K562 (cell line): ENCODE results near the gene ZNF10. TPM values are rescaled to one million over a fixed set of nuclear protein-coding genes. Genes with fewer than 3 reads are reported as not detected.

Source experiments
- ADNP ChIP-seq: fragments of 200-800 bp; sonication (Bioruptor generic); IDR thresholded peaks from 2 replicates; pipeline ENCODE4 v1.6.1; 2016; ENCODE audit warnings: missing genetic modification characterization, missing compliant biosample characterization
- CBX3 ChIP-seq, 2 experiments: IDR thresholded peaks; 1 replicate in 1 of 2; 2 replicates in 1 of 2; pipeline ENCODE4 v1.6.1; 2012; ENCODE audit warnings: inconsistent platforms in 2 of 2, low read length in 2 of 2, borderline replicate concordance in 1 of 2, control low read depth in 1 of 2
- ETV6 ChIP-seq, 3 experiments: fragments of 150-350 bp in 1 of 3; sonication (generic) in 1 of 3; formaldehyde crosslinking in 1 of 3; IDR thresholded peaks; 2 replicates each; pipeline versions ENCODE4 v1.6.1 to v1.8.0; 2014 to 2022; ENCODE audit warnings: borderline replicate concordance in 2 of 3, low read depth in 2 of 3, antibody characterized with exemption in 1 of 3, low read length in 1 of 3, mild to moderate bottlenecking in 1 of 3, missing genetic modification reagents in 1 of 3
- FOXM1 ChIP-seq, 2 experiments: fragments of 450-650 bp in 1 of 2; sonication (generic) in 1 of 2; formaldehyde crosslinking in 1 of 2; IDR thresholded peaks; 2 replicates each; pipeline versions ENCODE4 v1.6.1 to v1.9.0; 2017 to 2022; ENCODE audit warnings: low read depth in 2 of 2, mild to moderate bottlenecking in 2 of 2, missing genetic modification reagents in 1 of 2, moderate library complexity in 1 of 2
- HEY1 ChIP-seq: fragments of 250-450 bp; sonication (Bioruptor Pico); IDR thresholded peaks from 2 replicates; pipeline ENCODE4 v1.5.0; 2020; ENCODE audit warnings: mild to moderate bottlenecking, moderate library complexity, borderline replicate concordance
- HNRNPUL1 ChIP-seq: fragments of 200-400 bp; formaldehyde crosslinking; IDR thresholded peaks from 2 replicates; pipeline ENCODE4 v1.6.1; 2017; ENCODE audit warnings: low read length
- MTA1 ChIP-seq: fragments of 450-650 bp; IDR thresholded peaks from 2 replicates; pipeline ENCODE4 v1.6.1; 2017; ENCODE audit warnings: borderline replicate concordance
- NR3C1 ChIP-seq: sonication (generic); formaldehyde crosslinking; IDR thresholded peaks from 2 replicates; pipeline ENCODE4 v1.8.1; 2022; ENCODE audit warnings: missing genetic modification reagents
- OTX1 ChIP-seq: fragments of 450-650 bp; formaldehyde crosslinking; IDR thresholded peaks from 2 replicates; pipeline ENCODE4 v1.4.0; 2022; ENCODE audit warnings: mild to moderate bottlenecking
- PCBP2 ChIP-seq: fragments of 200-400 bp; formaldehyde crosslinking; IDR thresholded peaks from 2 replicates; pipeline ENCODE4 v1.6.1; 2018; ENCODE audit warnings: low read length, low read depth, mild to moderate bottlenecking, moderate library complexity; ENCODE audit not compliant: poor library complexity, severe bottlenecking
- PML ChIP-seq: IDR thresholded peaks from 2 replicates; pipeline ENCODE4 v1.6.1; 2012; ENCODE audit warnings: low read length, inconsistent platforms
- POU5F1 ChIP-seq: fragments of 150-350 bp; IDR thresholded peaks from 2 replicates; pipeline ENCODE4 v1.6.1; 2014; ENCODE audit warnings: borderline replicate concordance, low read length, low read depth, mild to moderate bottlenecking; ENCODE audit not compliant: partially characterized antibody
- RAD21 ChIP-seq, 2 experiments: fragments of 250-450 bp in 1 of 2; fragments of 450-650 bp in 1 of 2; sonication (Bioruptor Pico) in 1 of 2; formaldehyde crosslinking in 1 of 2; IDR thresholded peaks in 1 of 2; conservative IDR thresholded peaks in 1 of 2; 2 replicates each; pipeline versions ENCODE4 v1.4.0 to v1.8.0; 2020 to 2022; ENCODE audit warnings: mild to moderate bottlenecking in 2 of 2, moderate library complexity in 1 of 2
- SLC30A9 ChIP-seq: fragments of 250-450 bp; sonication (Bioruptor Pico); IDR thresholded peaks from 2 replicates; pipeline ENCODE4 v1.8.0; 2022; ENCODE audit warnings: mild to moderate bottlenecking, moderate library complexity
- SMAD3 ChIP-seq: fragments of 450-650 bp; formaldehyde crosslinking; conservative IDR thresholded peaks from 2 replicates; pipeline ENCODE4 v1.4.0; 2020; ENCODE audit warnings: mild to moderate bottlenecking
- TCF7L2 ChIP-seq: fragments of 150-350 bp; IDR thresholded peaks from 2 replicates; pipeline ENCODE4 v1.6.1; 2016; ENCODE audit warnings: low read depth, mild to moderate bottlenecking, low read length, moderate library complexity
- ZNF644 ChIP-seq: fragments of 200-800 bp; sonication (Bioruptor generic); IDR thresholded peaks from 2 replicates; pipeline ENCODE4 v1.6.1; 2016; ENCODE audit warnings: low read depth, missing genetic modification characterization, missing compliant biosample characterization
- ZSCAN32 ChIP-seq: fragments of 450-650 bp; formaldehyde crosslinking; IDR thresholded peaks from 2 replicates; pipeline ENCODE4 v1.4.0; 2020; ENCODE audit warnings: mild to moderate bottlenecking, moderate library complexity
- polyA plus RNA-seq, 8 experiments: library from polyadenylated mRNA; depleted of rRNA in 4 of 8; stranded (reverse) in 5 of 8; unstranded in 3 of 8; fragments of >200 nt; fragmentation: Nextera tagmentation in 2 of 8; fragmentation: Illumina TruSeq in 1 of 8; extraction: Ambion mirVana in 2 of 8; extraction: Trizol in 1 of 8; gene quantifications; 2 replicates each; pipeline versions ENCODE4 v1.2.1 to v1.2.3, GENCODE V29; 2011 to 2014; ENCODE audit warnings: inconsistent platforms in 1 of 8, missing spikeins in 1 of 8
- total RNA-seq, 7 experiments: library from RNA; depleted of rRNA in 6 of 7; stranded (reverse); fragments of >200 nt in 6 of 7; fragmentation: Illumina TruSeq in 2 of 7; extraction: Trizol in 2 of 7; gene quantifications; 2 replicates each; pipeline versions ENCODE4 v1.2.1 to v1.2.3, GENCODE V29; 2011 to 2021; ENCODE audit warnings: low replicate concordance in 1 of 7
- TF ChIP-seq, protein P1 (sequence below), 3 experiments: IDR thresholded peaks in 2 of 3; conservative IDR thresholded peaks in 1 of 3; 2 replicates each; pipeline ENCODE4 v1.5.1; 2011 to 2012; ENCODE audit warnings: low read length in 3 of 3, mild to moderate bottlenecking in 3 of 3, control low read depth in 2 of 3, improper control_type of control experiment in 1 of 3, inconsistent platforms in 1 of 3, low read depth in 1 of 3, mixed read lengths in 1 of 3, moderate library complexity in 1 of 3; ENCODE audit not compliant: insufficient read depth in 2 of 3
- TF ChIP-seq, protein P2 (sequence below): fragments of 150-350 bp; IDR thresholded peaks from 2 replicates; pipeline ENCODE4 v1.6.1; 2014; ENCODE audit warnings: low read depth, mild to moderate bottlenecking, low read length, borderline replicate concordance

The ZNF10 gene
- total and polyA plus RNA-seq, 9 of the 15 experiments (the other 6 are each of a cell fraction or from before 2014, with no cell fraction given) = 3.5 to 5.8 (median 4.9) TPM

DNA sequence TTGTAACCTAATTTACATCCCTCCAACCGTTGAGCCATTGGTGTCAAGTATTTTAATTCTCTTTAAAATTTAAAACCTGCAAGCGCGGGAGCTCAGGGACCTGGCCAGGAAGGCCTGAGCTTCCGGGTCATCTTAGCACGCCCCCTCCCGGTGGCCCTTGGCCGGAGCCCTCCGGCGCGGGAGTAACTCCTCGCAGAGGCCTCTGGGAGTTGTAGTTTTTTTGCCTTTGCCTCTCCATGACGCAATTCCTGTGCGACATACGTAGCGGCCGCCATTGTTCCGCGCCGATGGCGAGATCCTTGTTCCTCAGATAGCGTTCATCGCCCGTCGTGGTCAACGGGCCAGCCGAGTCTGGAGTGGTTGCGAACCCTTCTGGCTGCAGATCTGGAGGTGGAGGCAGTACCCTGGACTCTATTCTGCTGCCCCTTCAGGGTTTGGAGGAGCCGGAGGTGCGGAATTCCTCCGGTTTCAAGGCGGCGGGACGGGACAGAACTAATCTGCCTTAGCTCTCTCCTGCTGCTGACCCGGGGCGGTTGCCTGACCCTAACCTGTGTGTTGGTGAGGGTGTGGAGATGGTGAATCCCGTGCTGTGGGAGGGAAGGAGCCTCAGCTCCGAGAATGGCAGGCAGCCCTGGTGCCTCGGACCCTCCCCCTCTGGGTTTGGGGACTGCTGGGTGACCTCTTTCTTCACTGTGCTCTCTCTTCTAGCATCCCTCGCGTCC is 51.0 kb downstream of the ZNF10 start, which contains the start of gene ZNF268 (continued):
- TF ChIP-seq RAD21 (CRISPR knock-in tag; conservative IDR thresholded peaks at IDR 0.05 in 1 of 2, IDR thresholded peaks at IDR 0.05 in 1 of 2) (peak; percentile 60 to 62), HEY1 (CRISPR knock-in tag) (no peak), POU5F1 (peak; percentile 64), NR3C1 (CRISPR knock-in tag) (no peak), CBX3 (IDR thresholded peaks at IDR 0.05; ENCODE audit: borderline replicate concordance in 1 of 2, low read length in 2 of 2) (peak in 1 of 2 experiments; percentile 91; a peak in 2 of 3 replicates), TCF7L2 (peak; percentile 61), ZNF644 (tag) (peak; percentile 74; the same call in 1 of the 2 replicates), PCBP2 (no peak), SMAD3 (CRISPR knock-in tag) (no peak), SLC30A9 (CRISPR knock-in tag) (no peak), ZSCAN32 (CRISPR knock-in tag) (no peak), MTA1 (peak; percentile 99), ETV6 (IDR thresholded peaks at IDR 0.05; ENCODE audit: borderline replicate concordance in 1 of 2, low read depth in 2 of 2, low read length in 1 of 2) (no peak), ETV6 (CRISPR knock-in tag; IDR thresholded peaks at IDR 0.05; ENCODE audit: borderline replicate concordance) (no peak), HNRNPUL1 (no peak), ADNP (tag) (peak; percentile 78), FOXM1 (IDR thresholded peaks at IDR 0.05; ENCODE audit: low read depth) (peak; percentile 88), FOXM1 (CRISPR knock-in tag; IDR thresholded peaks at IDR 0.05; ENCODE audit: low read depth) (no peak; the same call in 1 of the 2 replicates), OTX1 (CRISPR knock-in tag) (peak; percentile 47; the same call in 1 of the 2 replicates), PML (peak; percentile 58; the same call in 1 of the 2 replicates)
- TF ChIP-seq, protein P1, sequence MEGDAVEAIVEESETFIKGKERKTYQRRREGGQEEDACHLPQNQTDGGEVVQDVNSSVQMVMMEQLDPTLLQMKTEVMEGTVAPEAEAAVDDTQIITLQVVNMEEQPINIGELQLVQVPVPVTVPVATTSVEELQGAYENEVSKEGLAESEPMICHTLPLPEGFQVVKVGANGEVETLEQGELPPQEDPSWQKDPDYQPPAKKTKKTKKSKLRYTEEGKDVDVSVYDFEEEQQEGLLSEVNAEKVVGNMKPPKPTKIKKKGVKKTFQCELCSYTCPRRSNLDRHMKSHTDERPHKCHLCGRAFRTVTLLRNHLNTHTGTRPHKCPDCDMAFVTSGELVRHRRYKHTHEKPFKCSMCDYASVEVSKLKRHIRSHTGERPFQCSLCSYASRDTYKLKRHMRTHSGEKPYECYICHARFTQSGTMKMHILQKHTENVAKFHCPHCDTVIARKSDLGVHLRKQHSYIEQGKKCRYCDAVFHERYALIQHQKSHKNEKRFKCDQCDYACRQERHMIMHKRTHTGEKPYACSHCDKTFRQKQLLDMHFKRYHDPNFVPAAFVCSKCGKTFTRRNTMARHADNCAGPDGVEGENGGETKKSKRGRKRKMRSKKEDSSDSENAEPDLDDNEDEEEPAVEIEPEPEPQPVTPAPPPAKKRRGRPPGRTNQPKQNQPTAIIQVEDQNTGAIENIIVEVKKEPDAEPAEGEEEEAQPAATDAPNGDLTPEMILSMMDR (IDR thresholded peaks at IDR 0.05 in 2 of 3, conservative IDR thresholded peaks at IDR 0.05 in 1 of 3; ENCODE audit: insufficient read depth in 2 of 3, low read depth in 1 of 3, low read length in 3 of 3) = peak; percentile 84 to 95 (median 93)
- TF ChIP-seq, protein P2, sequence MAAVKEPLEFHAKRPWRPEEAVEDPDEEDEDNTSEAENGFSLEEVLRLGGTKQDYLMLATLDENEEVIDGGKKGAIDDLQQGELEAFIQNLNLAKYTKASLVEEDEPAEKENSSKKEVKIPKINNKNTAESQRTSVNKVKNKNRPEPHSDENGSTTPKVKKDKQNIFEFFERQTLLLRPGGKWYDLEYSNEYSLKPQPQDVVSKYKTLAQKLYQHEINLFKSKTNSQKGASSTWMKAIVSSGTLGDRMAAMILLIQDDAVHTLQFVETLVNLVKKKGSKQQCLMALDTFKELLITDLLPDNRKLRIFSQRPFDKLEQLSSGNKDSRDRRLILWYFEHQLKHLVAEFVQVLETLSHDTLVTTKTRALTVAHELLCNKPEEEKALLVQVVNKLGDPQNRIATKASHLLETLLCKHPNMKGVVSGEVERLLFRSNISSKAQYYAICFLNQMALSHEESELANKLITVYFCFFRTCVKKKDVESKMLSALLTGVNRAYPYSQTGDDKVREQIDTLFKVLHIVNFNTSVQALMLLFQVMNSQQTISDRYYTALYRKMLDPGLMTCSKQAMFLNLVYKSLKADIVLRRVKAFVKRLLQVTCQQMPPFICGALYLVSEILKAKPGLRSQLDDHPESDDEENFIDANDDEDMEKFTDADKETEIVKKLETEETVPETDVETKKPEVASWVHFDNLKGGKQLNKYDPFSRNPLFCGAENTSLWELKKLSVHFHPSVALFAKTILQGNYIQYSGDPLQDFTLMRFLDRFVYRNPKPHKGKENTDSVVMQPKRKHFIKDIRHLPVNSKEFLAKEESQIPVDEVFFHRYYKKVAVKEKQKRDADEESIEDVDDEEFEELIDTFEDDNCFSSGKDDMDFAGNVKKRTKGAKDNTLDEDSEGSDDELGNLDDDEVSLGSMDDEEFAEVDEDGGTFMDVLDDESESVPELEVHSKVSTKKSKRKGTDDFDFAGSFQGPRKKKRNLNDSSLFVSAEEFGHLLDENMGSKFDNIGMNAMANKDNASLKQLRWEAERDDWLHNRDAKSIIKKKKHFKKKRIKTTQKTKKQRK = no peak
